Stimulated activated CD8-positive, alpha-beta memory T cell treated with anti-CD3 and anti-CD28 coated beads, Interleukin-2, amount 100 ng/mL, for 48 hours (primary cell): ENCODE data around the gene OCEL1.

Experiments
- DNase-seq, 2 donors: peaks; one replicate each; pipeline ENCODE4 v3.0.0-alpha.2; 2020; ENCODE audit warnings: low read depth in 2 of 2

Gene OCEL1

DNA sequence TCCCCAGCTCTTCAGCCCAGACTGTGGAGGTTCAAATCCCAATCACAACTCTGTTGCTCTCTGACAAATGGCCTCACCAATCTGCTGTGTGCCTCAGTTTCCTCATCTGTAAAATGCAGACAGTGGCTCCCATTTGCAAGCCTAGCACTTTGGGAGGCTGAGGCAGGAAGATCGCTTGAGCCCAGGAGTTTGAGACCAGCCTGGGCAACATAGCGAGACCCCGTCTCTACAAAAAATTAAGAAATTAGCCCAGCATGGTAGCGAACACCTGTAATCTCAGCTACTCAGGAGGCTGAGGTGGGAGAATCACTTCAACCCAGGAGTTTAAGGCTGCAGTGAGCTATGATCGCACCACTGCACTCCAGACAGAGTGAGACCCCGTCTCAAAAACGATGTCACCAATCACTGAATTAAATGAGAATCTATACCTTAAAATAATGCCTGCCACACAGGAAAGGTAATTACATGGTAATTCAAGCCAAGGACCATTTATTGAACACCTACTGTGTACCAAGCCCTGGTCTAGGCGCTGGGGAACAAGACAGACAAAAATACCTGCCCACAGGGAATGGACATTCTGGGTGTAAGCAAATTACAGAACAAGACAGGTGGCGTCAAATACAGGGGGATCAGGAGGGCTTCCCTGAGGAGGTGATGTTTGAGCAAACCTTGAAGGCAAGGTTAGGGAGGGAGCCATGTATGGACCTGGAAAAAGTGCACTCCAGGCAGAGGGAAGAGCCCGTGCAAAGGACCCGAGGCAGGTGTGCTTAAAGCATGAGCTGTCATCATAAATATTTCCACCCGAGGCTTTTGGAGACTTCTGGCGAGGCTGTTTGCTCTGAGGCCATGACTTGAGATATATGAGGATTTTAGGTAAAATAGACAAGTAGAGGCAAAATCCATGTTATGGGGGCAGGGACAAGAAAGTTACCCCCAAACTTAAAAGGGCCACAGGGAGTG, 12.0 kb downstream of the OCEL1 start:
- DNase-seq = no peak

DNA sequence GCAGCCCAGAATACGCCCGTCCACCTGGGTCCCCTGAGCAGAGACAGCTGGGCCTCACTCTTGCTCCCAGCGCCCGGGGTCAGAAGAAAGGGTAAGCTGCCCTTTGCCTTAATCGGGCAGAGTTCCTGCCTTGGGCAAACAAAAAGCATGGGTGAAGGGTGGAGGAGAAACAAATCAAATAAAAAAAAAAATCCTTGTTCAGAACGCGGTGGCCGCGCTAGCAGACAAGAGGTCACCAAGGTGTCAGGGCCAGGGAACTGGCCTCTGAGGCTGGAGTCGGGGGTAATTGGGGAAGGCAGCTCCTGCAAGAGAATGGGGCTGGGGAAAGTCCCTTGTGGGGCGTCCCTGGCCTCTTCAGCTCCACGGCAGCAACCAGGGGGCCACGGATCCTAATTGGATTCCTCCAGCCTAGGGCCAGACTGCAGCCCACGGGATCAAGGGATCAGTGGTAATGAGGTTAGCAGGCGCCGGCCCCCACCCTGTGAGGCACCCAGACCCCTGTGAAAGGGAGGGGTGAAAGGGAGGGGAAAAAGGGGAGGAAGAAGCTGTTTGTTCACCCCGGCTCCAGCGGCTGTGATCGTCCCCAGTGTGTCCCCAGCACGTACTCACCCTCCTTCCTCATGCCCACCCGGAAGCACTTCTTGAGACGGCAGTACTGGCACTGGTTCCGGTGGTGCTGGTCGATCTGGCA, 14.2 kb downstream of the OCEL1 start:
- no peak for DNase-seq

DNA sequence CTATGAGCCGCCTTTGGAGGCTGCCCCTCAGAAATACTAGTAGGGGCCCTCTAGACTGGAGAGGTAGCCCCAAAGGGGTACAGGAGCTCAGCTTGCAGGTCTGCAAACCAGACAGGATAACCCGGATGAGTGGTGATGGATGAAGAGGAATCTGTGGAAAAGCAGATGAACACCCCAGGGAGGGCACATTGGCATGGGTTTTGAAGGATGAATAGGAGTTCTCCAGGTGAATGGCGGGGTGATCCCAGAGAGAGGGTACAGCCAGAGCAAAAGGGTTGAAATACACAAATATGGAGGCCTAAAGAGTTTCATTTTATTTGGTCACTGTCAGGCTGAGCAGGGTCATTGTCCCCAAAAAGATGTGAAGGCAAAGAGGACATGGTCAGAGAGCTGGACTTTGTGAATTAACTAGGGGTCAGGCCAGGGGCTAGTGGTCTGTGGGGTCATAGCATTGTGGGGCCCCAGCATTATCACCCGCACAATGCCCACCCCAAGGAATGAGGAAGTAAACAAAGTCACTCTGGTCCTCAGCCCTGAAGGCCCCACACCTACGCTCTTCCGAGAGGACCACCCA, 14.9 kb downstream of the OCEL1 start:
- DNase-seq = no peak

DNA sequence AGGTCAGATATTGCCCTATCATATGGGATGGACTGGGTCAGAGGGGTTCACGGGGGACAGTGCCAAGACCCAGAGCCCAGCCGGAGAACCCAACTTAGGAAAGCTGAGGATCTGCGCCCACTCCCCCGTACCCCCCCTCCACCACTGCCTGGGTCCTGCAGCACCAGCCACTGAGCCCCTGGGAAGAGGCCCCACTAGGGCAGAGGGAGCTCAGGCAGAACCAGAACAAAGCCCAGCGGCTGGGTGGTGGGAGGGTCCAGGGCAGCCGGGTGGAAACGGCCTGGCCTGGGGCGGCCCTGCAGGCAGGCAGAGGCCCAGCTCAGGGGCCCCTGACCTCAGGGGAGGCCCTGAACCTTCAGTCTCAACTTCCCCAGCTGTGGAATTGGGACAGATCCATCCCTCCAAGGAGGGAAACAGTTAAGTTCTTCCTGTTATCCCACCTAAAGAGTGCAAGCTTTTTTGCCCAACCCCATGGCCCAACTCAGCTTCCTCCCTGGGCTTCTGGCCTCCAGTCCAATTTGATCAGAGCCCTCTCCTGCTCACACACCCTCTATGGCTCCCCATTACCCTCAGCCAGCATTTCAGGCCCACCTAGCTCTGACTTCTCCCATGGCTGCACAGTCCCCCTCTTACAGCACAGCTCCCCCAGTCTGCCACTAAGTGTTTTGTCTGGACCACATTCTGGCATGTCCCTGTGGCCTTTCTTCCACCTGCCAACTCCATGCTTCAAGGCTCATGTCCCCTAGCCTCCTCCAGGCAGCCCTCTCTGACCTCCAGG, 16.6 kb downstream of the OCEL1 start:
- no peak for DNase-seq

DNA sequence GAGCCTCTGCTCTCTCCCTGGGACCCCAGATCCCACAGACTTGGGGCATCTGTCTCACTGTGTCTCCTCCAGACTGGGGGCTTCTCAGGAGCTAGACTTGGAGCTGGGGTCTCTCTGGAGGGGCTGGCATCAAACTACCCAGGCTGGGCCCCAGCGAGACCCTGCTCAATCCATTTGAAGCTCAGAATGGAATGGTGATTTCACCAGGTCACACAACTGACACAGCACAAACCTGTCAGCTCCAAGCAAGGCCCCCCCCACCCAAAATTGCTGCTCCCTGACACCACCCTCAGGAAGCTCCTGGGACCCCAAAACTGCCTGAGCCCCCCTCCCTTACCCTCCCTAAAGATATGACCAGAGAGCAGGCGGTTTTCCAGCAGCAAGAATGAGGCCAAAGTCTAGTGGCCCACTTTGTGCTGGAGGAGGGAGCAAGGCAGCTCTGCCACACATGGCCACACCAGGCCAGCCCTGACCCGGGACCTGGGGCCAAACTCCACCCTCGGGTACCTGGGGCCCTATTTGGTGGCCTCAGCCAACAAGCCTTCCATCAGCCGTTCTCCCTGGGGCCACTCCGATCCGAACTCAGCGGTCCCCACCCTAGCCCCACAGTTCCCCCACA, 17.3 kb downstream of the OCEL1 start:
- DNase-seq = no peak

DNA sequence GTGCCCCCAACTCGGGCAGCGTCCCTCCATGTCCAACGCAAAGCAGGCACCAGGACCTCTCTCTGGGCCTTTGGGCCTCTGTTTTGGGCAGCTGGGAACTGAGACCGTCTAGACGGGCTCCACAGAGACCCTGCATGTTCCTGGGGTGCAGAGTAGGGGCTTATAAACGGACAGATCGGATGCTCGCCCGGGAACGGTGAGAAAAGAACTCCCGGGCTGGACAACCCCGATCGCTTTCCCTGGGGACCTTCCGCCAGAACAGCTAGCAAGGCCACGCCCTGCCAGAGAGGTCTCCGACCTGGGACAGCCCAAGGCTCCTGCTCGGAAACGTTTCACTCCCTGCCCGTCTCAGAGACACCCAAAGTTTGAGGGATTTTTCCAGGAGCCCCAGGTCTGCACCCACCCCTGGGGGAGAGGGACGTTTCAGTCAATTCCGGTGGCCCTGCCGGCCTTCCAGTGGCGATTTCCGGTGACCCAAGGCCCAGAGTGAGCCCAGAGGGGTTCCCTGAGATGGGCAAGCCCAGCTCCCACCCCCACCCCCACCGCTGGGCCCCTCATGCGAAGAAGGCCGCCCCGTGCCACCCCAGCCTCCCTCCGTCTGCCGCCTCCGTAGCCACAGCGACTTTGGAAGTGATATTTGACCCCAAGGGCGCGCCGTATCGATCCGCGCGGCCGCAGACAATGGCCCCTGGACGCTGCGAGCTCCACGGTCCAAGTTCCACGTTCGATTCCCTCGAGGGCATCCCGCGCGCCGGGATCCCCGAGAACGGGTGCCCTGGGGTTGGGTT, 18.0 kb downstream of the OCEL1 start:
- no peak for DNase-seq

DNA sequence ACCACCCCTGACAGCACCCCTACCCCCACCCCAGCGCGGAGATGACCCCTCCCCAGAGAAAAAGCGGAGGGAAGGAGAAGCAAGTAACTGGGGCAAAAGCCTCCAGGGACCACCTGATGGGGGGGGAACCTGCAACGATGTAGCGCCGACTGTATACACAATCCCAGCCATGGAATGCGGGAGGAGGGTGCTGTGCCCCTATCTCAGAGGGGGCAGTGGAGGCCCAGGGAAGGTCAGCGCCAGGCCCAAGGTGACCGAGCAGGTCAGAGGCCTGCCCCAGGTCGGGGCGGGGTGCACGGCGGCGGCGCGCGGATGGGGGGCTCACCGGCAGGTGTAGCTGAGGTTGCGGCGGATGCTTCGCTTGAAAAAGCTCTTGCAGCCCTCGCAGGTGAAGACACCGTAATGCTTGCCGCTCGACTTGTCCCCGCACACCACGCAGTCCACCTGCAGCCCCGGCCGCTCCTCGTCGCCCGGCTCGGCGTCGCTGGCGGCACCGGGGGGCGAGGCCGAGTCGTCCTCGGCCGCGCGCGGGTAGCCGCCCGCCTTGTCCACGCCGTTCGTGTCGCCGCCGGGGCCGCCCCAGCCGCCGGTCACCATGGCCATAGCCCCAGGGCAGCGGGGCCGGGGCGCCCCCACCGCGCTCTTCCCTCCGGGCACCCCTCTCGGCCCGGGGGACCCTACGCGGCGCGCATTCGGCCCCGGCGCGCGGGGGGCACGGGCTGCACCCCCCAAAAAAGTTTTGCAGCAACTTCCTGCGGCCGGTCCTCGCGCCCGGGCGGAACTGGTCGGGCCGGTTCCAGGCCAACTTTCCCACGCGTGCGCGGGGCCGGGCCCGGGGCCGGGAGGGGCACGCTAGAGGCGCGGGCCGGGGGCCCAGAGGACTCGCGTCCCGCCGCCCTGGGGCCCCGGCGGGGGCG, 18.9 kb downstream of the OCEL1 start:
- DNase-seq = no peak

DNA sequence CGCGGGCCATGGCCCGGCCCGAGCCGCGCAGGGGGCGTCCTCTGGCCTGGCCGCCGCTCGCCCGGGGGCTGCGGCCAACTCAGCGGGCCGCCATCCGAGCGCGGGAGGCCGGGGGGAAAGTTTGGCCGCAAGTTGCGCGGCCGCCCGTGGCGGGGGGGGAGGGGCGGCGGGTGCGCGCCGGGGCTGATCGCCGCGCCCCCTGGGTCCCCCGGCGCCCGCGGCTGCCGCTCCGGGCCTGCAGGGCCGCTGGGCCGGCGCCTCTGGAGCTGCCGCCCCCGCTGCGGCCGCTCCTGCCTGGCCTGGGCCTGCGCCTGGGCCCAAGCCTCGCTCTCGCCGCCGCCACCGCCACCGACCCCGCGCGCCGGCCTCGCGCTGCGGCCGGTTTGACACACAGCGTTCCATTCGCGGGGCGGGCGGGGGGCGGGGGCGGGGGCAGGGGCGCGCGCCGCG, 19.5 kb downstream of the OCEL1 start, which contains the start of gene NR2F6:
TSS of gene NR2F6 (minus strand) at position 385 of the 450 bp plus-strand sequence. CDS start 699 bp downstream, outside the sequence.
- DNase-seq = no peak

DNA sequence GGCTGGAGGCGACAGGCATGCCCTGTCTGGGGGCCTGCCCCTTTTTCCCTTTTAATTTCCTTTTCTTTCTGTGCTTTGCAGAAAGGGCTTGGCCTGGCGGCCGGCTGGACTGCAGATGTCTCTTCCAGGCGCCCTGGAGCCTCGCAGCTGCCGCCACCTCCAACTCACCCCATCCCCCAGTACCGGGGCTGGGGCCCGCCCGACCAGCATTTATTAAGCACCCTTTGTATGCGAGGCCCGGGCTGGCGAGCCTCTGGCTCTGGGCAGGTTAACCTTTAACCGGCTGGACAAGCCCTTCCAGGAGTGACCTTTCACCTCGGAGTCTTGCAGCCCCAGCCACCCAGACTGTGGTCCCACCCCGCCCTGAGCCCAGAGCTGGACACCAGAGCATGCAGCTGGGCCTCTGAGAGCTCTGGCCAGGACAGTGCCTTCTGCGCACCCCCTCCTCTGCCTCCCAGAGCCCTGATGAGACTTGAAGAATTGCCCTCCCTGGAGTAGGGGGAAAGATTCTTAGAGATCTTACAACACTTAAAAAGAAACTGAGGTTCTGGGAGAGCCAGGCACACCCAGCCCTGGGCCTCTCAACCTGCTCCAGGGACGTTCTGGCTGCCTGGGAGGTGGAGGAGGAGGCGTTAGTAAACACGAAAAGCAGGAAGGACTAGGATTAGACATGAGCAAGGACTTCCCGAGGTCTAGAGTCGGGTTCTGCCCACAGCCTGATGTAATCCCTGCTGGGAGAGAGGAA, 20.8 kb downstream of the OCEL1 start:
- no peak for DNase-seq

DNA sequence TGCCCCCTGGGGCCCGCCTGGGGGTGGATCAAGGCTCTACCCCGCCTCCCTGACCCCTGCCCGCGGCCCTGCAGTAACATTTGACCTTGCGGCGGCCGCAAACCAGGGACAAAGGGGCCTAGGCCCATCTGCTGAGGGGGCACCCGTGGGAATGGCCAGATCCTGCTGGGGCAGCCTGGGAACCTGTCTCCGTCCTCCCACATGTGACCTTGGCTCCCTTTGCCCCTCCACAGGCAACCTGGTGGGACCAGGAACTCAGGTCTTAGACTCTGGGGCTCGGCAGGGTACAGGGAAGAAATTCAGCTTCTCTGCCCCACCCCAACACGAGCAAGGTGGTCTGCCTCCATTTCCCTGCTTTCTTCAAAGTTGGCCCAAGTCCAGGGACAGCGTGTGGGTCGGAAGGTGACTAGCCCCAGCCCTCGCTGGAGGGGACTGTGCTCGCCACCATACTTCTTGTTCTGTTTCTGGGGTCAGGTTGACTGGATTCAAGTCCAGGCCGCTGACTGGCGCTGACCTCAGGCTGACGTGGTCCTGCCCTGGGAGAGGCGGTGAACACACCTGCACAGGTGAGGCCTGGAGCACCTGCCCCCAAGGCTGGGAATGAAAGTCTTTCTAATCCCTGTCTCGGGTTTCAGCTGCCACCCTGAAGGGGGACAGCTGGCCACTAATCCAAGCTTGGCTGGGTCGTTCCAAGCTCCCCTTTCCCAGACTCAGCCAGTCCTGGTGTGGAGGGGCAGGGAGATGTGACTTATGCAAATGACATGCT, 22.2 kb downstream of the OCEL1 start:
- no peak for DNase-seq

DNA sequence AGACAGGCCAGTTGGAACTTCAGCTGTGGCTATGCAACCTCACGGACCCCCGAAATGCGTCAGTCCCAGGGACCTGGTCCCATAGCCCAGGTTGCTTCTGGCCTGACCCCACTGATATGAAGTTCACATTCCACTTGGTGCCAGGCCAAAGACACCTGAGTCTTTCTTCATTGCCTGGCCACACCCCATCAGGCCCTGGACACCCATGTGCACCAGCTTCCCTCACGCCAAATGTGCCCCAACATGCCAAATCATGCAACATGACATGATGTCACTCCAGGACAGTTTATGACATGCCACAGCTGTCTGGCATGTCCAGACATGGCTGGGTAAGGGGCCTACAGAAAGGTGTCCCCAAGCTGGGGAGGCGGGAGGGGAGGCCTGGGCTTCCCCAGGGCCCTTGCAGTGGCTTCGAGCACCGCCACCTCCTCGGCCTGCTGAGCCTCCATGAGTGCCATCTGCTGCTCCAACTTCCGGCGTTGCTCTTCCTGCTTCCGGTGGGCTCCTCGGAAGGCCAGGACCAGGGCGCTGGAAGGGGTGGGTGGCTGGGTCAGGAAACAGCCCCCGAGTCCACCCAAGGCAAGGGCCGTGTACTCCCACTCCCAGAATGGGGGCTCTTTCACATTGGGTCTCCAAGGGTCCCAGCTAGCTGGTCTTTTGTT, 24.0 kb downstream of the OCEL1 start:
- DNase-seq = no peak

DNA sequence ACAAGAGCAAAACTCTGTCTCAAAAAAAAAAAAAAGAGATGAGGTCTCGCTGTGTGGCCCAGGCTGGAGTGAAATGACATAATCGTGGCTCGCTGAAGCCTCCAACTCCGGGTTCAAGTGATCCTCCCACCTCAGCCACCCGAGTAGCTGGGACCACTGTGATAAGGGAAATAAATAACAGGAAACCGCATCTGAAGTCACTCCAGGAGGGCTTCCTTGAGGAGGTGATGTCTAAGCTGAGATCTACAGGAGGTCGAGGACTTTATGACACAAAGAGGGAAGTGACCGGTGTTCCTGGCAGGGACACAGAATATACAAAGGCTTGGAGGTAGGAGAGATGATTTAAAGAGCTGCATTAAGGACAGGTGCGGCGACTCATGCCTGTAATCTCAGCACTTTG, 28.6 kb downstream of the OCEL1 start:
- DNase-seq = no peak

DNA sequence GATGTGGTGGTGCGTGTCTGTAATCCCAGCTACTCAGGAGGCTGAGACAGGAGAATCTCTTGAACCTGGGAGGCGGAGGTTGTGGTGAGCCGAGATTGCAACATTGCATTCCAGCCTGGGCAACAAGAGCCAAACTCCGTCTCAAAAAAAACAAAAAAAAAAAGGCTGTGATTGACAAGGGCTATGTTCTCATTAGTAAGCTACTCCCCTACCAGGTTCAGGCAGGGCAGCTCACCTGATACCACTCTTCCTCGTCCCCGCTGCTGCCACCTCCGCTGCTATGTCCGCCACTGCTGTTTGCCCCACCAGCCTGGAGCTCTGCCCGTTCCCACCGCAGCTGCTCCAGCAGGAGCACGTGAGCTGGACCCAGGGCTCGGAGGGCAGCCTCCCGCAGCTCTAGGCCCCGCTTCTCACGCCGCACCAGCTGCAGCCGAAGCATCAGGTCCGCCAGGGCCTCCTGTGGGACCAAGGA, 29.2 kb downstream of the OCEL1 start:
- no peak for DNase-seq

DNA sequence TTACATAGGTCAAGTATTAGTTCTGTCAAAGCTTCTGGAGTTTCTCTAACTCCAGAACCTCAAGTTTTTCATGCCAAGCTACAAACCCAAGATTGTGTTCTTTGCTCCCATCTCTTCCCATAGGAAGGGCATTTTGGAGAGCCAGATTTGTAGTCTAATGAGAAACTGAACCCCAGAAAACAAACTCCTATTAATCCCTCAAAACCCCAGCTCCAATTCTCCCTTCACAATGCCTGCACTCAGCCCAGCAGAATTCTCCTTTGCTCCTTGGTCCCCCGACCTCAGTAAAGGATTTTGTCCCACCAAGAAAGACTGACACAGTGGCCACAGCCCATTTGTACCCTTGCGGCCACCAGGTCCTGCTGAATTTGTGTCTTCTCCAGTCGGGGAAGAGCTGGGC, 30.1 kb downstream of the OCEL1 start:
- no peak for DNase-seq

DNA sequence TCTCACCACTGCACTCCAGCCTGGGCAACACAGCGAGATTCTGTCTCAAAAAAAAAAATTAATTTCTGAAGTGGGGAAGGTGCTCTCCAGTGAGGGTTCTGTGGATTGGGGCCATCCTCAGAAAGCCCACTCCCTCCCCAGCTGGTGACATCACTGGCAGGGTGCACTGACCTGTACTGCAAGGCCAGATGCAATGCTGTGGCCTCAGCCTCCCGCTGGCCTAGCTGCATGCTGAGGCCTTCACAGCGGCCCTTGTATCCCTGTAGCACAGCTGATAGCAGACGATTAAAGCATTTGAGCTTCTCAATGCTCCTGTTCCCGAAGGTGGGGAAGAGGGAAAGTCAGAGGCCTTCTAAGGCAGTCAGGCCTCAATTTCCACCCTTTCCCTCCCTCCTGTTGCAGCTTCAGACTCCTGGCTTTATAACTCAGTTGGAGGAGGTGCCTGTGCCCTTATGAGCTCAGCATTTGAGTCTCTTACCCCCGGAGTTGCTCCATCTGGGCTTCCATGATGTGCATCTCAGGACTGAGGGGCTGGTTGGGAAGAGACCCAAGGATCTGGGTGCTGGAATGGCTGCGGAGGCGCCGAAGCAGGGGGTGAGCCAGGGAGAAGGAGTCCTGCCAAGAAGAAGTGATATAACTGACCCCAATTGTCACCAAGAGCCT, 33.2 kb downstream of the OCEL1 start:
- no peak for DNase-seq

DNA sequence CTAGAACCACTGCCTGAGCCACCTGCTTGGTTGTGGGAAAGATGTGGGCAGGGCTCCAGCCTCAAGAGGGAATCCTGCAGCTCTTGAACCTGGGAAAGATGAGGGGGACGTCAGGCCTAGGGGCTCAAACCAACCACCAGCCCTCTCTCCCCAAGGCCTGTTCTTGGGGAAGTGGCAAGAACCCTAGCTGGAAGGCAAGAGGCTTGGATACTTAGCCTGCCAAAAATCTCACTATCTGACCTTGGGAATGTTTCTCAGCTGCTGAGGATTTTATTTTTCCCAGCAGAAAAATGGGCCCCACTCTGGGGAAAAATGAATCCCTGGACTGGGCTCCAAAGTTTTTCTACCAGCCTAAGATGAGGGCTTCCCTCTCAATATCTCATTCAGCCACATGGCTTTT, 33.9 kb downstream of the OCEL1 start:
- DNase-seq = no peak
